Astrocyte of the spinal cord (primary cell): Measurements from ENCODE around the gene PDLIM1.

Experiments used
- DNase-seq: peaks from one replicate; pipeline ENCODE4 v3.0.0; 2011; ENCODE audit warnings: low read depth, low spot score
- H3K4me3 ChIP-seq: 2 replicates; pipeline ENCODE4 v1.5.1; 2011; ENCODE audit warnings: low read depth, mild to moderate bottlenecking, low read length, moderate library complexity
- in situ Hi-C: cut with HindIII; loops from 2 replicates; pipeline ENCODE4 v1.10.0; 2017; ENCODE audit warnings: low sequenced_read_pairs
- TF ChIP-seq, protein P1 (sequence below): IDR thresholded peaks from 2 replicates; pipeline ENCODE4 v1.5.1; 2012; ENCODE audit warnings: low read depth, mild to moderate bottlenecking, low read length, inconsistent platforms

PDLIM1 gene

DNA sequence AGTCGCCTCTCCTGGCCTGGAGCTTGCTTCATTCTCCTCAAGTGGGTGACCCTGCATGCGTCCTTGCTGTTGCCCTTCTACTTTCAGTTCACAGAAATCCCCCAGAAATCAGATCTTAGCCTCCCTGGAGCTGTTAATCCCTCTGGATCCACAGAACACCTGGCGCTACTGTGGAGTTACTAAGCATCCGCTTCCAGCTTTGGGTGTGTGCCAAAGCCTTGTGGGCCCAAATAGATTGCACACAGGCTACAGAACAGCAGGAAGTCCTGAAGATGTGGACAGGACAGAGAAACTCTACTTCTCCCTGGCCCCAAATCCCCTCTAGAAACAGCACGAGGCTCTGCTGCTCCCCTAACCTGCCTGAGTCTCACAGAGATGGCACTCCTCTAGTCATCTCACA is 36.6 kb upstream of the PDLIM1 start:
- DNase-seq, result peak; percentile 52
- in situ Hi-C loops, result no loop called here
- TF ChIP-seq, protein P1, sequence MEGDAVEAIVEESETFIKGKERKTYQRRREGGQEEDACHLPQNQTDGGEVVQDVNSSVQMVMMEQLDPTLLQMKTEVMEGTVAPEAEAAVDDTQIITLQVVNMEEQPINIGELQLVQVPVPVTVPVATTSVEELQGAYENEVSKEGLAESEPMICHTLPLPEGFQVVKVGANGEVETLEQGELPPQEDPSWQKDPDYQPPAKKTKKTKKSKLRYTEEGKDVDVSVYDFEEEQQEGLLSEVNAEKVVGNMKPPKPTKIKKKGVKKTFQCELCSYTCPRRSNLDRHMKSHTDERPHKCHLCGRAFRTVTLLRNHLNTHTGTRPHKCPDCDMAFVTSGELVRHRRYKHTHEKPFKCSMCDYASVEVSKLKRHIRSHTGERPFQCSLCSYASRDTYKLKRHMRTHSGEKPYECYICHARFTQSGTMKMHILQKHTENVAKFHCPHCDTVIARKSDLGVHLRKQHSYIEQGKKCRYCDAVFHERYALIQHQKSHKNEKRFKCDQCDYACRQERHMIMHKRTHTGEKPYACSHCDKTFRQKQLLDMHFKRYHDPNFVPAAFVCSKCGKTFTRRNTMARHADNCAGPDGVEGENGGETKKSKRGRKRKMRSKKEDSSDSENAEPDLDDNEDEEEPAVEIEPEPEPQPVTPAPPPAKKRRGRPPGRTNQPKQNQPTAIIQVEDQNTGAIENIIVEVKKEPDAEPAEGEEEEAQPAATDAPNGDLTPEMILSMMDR, result no peak
- H3K4me3 ChIP-seq, result no peak overlapping the region

DNA sequence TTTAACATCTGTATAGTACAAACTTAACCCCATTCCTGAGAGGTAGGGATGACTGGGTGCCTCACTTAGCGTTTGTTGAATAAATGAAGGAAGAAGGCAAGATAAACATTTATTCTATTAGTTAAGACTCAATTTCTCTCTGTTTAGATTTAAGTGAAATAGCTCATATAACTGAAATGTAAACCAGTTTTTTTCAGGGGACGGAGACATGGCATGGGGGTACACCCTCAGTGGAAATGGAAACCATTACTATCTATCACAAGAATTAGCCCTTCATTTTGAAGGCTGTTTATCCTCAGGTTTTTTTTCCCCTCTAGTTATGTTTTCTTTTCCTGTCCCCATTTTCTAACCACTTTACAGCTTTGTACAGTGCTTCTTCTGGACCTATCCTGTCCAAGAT is 35.6 kb upstream of the PDLIM1 start:
- in situ Hi-C loops, result no loop called here

DNA sequence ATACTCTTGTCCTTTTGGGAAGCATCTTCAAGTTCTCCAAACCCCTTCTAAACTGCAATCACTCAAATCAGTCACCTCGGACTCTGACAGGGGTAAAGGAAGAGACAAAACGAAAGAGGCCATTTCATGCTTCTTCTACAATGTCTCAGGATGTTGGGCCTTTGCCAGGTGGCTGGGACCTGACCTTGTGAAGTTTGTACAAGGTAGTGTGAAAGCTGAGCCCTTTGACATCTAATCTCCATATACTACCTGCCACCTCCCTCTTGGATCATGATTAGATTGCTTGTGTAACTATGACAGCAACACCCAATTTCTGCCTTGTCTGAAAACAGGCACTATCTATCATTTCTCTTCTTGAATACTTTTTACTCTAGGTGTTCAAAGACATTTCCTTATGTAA is 35.1 kb upstream of the PDLIM1 start:
- H3K4me3 ChIP-seq, result no peak overlapping the region
- TF ChIP-seq, protein P1, result no peak
- DNase-seq, result no peak
- in situ Hi-C loops, result no loop called here

More for the DNA sequence above, 35.6 kb upstream of the PDLIM1 start:
- H3K4me3 ChIP-seq, result no peak overlapping the region
- no peak for DNase-seq
- TF ChIP-seq, protein P1, result no peak

DNA sequence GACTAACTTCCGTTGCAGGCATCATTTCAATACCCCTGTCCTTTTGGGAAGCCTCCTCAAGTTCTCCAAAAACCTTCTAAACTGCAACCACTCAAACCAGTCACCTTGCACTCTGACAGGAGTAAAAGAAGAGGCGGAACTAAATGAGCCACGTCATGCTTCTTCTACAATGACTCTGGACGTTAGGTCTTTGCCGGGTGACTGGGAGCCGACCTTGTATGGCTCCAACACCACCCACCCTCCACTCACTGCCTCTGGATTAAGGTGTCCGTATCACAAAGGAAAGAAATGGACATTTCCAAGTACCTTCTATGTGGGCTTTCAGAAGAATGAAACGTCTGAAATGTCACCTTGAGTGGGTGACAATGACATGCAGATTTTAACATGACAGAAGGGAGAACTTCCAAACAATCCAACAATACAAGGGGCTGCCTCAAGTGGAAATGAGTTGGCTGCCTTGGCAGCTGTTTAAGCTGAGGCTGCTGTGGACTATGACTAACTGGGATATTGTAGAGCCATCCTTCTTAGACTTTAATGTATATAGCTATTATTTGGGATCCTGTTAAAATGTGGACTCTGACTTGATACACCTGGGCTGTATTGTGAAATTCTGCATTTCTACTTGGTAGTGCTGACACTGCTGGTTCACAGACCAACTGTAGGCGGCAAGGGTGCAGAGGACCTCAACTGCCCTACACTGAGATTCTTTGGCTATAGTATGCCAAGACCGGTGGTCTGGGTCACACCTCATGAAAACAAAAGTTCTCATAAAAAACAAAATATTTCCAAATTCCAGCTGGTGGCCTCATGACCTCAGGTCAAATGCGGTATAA is 33.8 kb upstream of the PDLIM1 start:
- in situ Hi-C loops, result no loop called here
- no peak overlapping the region for H3K4me3 ChIP-seq
- TF ChIP-seq, protein P1, result no peak
- DNase-seq, result no peak

DNA sequence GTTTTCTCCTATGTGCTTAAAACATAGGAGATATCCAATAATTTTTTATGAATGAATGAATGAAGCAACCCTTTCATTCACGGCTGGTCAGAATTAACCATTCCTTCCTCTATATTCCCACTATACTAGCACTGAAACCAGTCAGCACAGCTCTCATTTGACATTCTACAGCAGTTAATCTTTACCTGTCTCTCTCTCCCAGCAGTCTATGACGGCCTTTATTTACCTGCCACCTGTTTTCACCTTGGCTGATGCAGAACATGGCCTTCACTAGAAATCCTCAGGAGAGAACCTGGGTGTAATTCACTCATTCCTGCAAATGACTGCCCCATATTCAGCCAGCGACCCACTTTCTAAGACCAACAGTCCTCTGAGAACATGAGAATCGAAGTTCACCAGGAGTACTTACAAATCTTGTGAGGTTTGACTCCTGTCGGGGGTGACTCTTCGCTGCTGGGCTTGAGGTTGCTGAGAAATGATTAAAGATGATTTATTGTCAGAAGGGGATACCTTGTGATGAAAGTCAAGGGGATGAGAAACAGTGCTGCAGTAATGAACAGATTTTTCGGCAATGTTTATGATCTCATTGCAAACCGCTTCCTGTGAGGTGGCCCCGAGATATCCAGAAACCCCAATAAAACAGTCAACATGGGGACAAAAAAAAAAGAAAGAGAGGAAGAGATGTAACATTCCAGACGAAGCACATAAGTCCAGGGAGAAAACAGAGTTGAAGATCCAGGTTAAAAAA is 30.9 kb upstream of the PDLIM1 start:
- no peak overlapping the region for H3K4me3 ChIP-seq
- in situ Hi-C loops, result no loop called here
- TF ChIP-seq, protein P1, result no peak
- DNase-seq, result no peak

DNA sequence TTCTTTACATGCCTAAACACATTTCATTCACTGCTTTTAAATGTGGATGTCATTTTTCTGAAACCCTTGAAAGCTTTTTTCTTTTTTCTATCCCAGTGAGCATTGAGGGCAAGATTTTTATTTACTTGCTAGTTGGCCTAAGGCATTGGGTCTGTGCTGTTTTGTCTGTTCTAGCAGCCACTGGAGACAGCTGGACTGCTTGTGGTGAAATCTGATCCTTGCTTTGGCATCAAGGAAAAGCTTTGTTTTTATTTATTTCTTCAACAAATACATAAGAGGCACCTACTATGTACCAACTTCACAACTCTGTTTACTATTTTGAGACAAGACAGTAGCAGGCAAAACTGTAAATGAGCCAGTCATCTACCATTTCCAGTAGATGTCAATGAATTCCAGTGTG is 28.4 kb upstream of the PDLIM1 start:
- TF ChIP-seq, protein P1, result no peak
- in situ Hi-C loops, result no loop called here
- DNase-seq, result no peak

More for the DNA sequence above, 28.4 kb upstream of the PDLIM1 start:
- no peak overlapping the region for H3K4me3 ChIP-seq
